Endothelial cell of umbilical vein (primary cell): ENCODE data around the gene SLC5A5. TPM values are rescaled to one million over a fixed set of nuclear protein-coding genes. Genes with fewer than 3 reads are reported as not detected.

Experiments
- BruUV-seq: library from RNA; stranded (reverse); fragments of 400-500 nt; replicated peaks from 2 replicates; lab custom pipeline; 2021; lab: Mats Ljungman, UMichigan
- CTCF ChIA-PET: fragments of 300-600, 350-600 bp; sonication (Branson Sonifier 250); formaldehyde crosslinking; loops from one replicate; lab custom pipeline; 2021; ENCODE audit warnings: antibody characterized with exemption, inconsistent platforms; lab: Charles Lee
- POLR2A ChIA-PET: fragments of 300-600, 350-600 bp; sonication (Branson Sonifier 250); formaldehyde crosslinking; loops from one replicate; lab custom pipeline; 2021; ENCODE audit warnings: antibody characterized with exemption, inconsistent platforms; lab: Charles Lee
- DNase-seq: peaks from one replicate; pipeline ENCODE4 v3.0.0-alpha.2; 2011; ENCODE audit warnings: low read depth, low spot score
- FAIRE-seq: peaks from 2 replicates; lab custom pipeline; 2011; peaks lifted over from hg19 to GRCh38; lab: Jason Lieb, UNC
- H2AFZ ChIP-seq: 2 replicates; pipeline ENCODE4 v1.6.0; 2012; ENCODE audit warnings: low read depth, low read length, control low read depth, inconsistent platforms
- H3K27ac ChIP-seq: 2 replicates; pipeline ENCODE4 v1.5.1; 2011; ENCODE audit warnings: low read depth, mild to moderate bottlenecking, control low read depth, low read length, moderate library complexity; ENCODE audit not compliant: insufficient read depth
- H3K27me3 ChIP-seq, 2 experiments: 2 replicates each; pipeline versions ENCODE4 v1.6.0 to v1.6.1; 2011; ENCODE audit warnings: low read length in 2 of 2, mixed read lengths in 1 of 2; ENCODE audit not compliant: control insufficient read depth in 2 of 2, insufficient read depth in 2 of 2
- H3K36me3 ChIP-seq, 2 experiments: 2 replicates in 1 of 2; 3 replicates in 1 of 2; pipeline ENCODE4 v1.5.1; 2011; ENCODE audit warnings: low read length in 2 of 2, mild to moderate bottlenecking in 1 of 2, moderate library complexity in 1 of 2; ENCODE audit not compliant: control insufficient read depth in 2 of 2, insufficient read depth in 2 of 2; ENCODE audit errors: extremely low read depth in 1 of 2
- H3K4me1 ChIP-seq: 3 replicates; pipeline ENCODE4 v1.5.1; 2011; ENCODE audit warnings: mild to moderate bottlenecking, low read length; ENCODE audit not compliant: control insufficient read depth, insufficient read depth; ENCODE audit errors: extremely low read depth
- H3K4me2 ChIP-seq: 2 replicates; pipeline ENCODE4 v1.6.1; 2011; ENCODE audit warnings: low read length, control low read depth, mixed read lengths; ENCODE audit not compliant: insufficient read depth
- H3K4me3 ChIP-seq, 3 experiments: fragments of 200-600 bp in 1 of 3; sonication (generic), shearing (Covaris generic) in 1 of 3; replicated peaks in 1 of 3; 2 replicates each; pipeline ENCODE4 v1.5.1; 2011 to 2016; ENCODE audit warnings: control low read depth in 3 of 3, low read length in 3 of 3, mild to moderate bottlenecking in 2 of 3, inconsistent platforms in 1 of 3, low read depth in 1 of 3, moderate library complexity in 1 of 3; ENCODE audit not compliant: insufficient read depth in 1 of 3
- H3K79me2 ChIP-seq: 2 replicates; pipeline ENCODE4 v1.6.0; 2012; ENCODE audit warnings: low read length, inconsistent platforms; ENCODE audit not compliant: control insufficient read depth, insufficient read depth
- H3K9ac ChIP-seq: replicated peaks from 2 replicates; pipeline ENCODE3; 2011; ENCODE audit warnings: low read length, control low read depth; ENCODE audit not compliant: insufficient read depth; ENCODE audit errors: extremely low read depth
- H3K9me1 ChIP-seq: replicated peaks from 3 replicates; pipeline ENCODE4 v1.6.0; 2011; ENCODE audit warnings: mild to moderate bottlenecking, low read length; ENCODE audit not compliant: control insufficient read depth, insufficient read depth; ENCODE audit errors: extremely low read depth
- H3K9me3 ChIP-seq: replicated peaks from 2 replicates; pipeline ENCODE4 v1.5.1; 2012; ENCODE audit warnings: low read length, inconsistent platforms; ENCODE audit not compliant: control insufficient read depth, insufficient read depth
- H4K20me1 ChIP-seq: replicated peaks from 2 replicates; pipeline ENCODE3; 2011; ENCODE audit warnings: mild to moderate bottlenecking, low read length; ENCODE audit not compliant: control insufficient read depth, insufficient read depth; ENCODE audit errors: extremely low read depth
- EZH2 ChIP-seq: IDR thresholded peaks from 2 replicates; pipeline ENCODE4 v1.6.1; 2012; ENCODE audit warnings: borderline replicate concordance, low read depth, mild to moderate bottlenecking, moderate library complexity, low read length, inconsistent platforms; ENCODE audit not compliant: severe bottlenecking
- FOS ChIP-seq: IDR thresholded peaks from 2 replicates; pipeline ENCODE4 v1.6.1; 2011; ENCODE audit warnings: mild to moderate bottlenecking, low read length, moderate library complexity, borderline replicate concordance; ENCODE audit not compliant: insufficient read depth
- GATA2 ChIP-seq: IDR thresholded peaks from 2 replicates; pipeline ENCODE4 v1.7.0; 2011; ENCODE audit warnings: low read depth, mild to moderate bottlenecking, moderate library complexity, mixed read lengths, low read length; ENCODE audit not compliant: insufficient read length, insufficient read depth
- JUN ChIP-seq: IDR thresholded peaks from 2 replicates; pipeline ENCODE4 v1.6.1; 2011; ENCODE audit warnings: borderline replicate concordance, low read depth; ENCODE audit not compliant: insufficient read length, insufficient read depth
- MYC ChIP-seq: IDR thresholded peaks from one replicate; pipeline ENCODE4 v1.6.1; 2011; ENCODE audit warnings: mild to moderate bottlenecking, low read depth, low read length
- POLR2A ChIP-seq: IDR thresholded peaks from 2 replicates; pipeline ENCODE4 v1.6.1; 2012; ENCODE audit warnings: low read depth, mild to moderate bottlenecking, control low read depth, low read length
- POLR2AphosphoS5 ChIP-seq: IDR thresholded peaks from 2 replicates; pipeline ENCODE4 v1.6.1; 2012; ENCODE audit warnings: low read depth, mild to moderate bottlenecking, control low read depth, low read length, moderate library complexity; ENCODE audit not compliant: insufficient read depth
- dilution Hi-C: fragments of 300-500 bp; cut with MboI; formaldehyde crosslinking; loops from one replicate; pipeline ENCODE4 v1.15.0; 2019; ENCODE audit warnings: low sequenced_read_pairs; ENCODE audit not compliant: extremely low pct_ligation_motif_present
- intact Hi-C: fragments of 100-400 bp; cut with micrococcal nuclease; formaldehyde crosslinking; loops from one replicate; pipeline ENCODE4 v1.10.0; 2022
- polyA plus RNA-seq, 4 experiments: library from polyadenylated mRNA; depleted of rRNA in 3 of 4; stranded (reverse) in 3 of 4; unstranded in 1 of 4; fragments of >200 nt; gene quantifications; 2 replicates each; pipeline versions ENCODE4 v1.2.1 to v1.2.3, GENCODE V29; 2011 to 2012; ENCODE audit warnings: missing spikeins in 1 of 4
- total RNA-seq: library from RNA; stranded (reverse); gene quantifications from 2 replicates; pipeline ENCODE4 v1.2.3, GENCODE V29; 2021
- TF ChIP-seq, protein P1 (sequence below), 2 donors: IDR thresholded peaks; 1 replicate in 1 of 2; 2 replicates in 1 of 2; pipeline ENCODE4 v1.5.1; 2011; ENCODE audit warnings: low read length in 2 of 2, mild to moderate bottlenecking in 2 of 2, moderate library complexity in 2 of 2, control low read depth in 1 of 2, inconsistent platforms in 1 of 2, low read depth in 1 of 2; ENCODE audit not compliant: insufficient read depth in 1 of 2; ENCODE audit errors: extremely low read depth in 1 of 2
- TF ChIP-seq, protein P2 (sequence below): IDR thresholded peaks from 2 replicates; pipeline ENCODE4 v1.6.1; 2011; ENCODE audit not compliant: insufficient read depth, insufficient read length

Gene SLC5A5
- total and polyA plus RNA-seq, 2 donors (not counting 3 experiments of a cell fraction or from before 2014, with no cell fraction given): not detected

DNA sequence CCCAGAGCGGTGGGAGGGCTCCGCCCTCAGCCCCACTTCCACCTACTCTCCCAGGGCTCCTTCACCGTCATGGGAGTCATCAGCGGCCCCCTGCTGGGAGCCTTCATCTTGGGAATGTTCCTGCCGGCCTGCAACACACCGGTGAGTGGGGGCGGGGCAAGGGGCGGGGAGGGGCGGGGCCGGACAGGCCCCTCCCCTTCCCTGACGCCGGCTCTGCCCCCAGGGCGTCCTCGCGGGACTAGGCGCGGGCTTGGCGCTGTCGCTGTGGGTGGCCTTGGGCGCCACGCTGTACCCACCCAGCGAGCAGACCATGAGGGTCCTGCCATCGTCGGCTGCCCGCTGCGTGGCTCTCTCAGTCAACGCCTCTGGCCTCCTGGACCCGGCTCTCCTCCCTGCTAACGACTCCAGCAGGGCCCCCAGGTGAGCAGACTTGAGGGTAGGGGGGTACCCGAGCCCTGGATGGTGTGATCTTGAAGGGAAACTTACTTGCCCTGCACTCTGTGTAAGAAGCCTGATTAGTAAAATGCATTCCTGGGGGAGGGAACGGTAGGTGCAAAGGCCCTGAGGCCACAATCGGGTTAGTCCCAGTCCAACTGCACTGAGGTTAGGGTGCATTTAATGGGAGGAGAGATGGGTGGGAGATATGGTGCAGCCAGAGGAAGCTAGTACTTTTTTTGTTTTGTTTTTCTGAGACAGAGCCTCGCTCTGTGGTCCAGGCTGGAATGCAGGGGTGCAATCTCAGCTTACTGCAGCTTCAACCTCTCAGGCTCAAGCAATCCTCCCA lies 12.1 kb downstream of the SLC5A5 start:
- Histone ChIP-seq H3K4me1 (no peaks in the 10 kb centered on the region), H3K36me3 (no peaks in the 10 kb centered on the region), H3K9me3 (no peaks in the 10 kb centered on the region), H4K20me1 (no peaks in the 10 kb centered on the region), H3K9ac (no peak overlapping the region), H2AFZ (no peak overlapping the region), H3K9me1 (no peaks in the 10 kb centered on the region), H3K79me2 (no peaks in the 10 kb centered on the region), H3K4me2 (no peak overlapping the region), H3K27me3 (no peaks in the 10 kb centered on the region), H3K27ac (no peak overlapping the region), H3K4me3 (no peak overlapping the region)
- CTCF ChIA-PET: no interaction called here
- DNase-seq (no peak), FAIRE-seq (no peak)
- dilution Hi-C loops: no loop called here
- POLR2A ChIA-PET: no interaction called here
- intact Hi-C loops: no loop called here
- TF ChIP-seq JUN (no peak), MYC (no peak), POLR2A (no peak), FOS (no peak), POLR2AphosphoS5 (no peak), GATA2 (no peak), EZH2 (no peak)
- TF ChIP-seq, protein P1, sequence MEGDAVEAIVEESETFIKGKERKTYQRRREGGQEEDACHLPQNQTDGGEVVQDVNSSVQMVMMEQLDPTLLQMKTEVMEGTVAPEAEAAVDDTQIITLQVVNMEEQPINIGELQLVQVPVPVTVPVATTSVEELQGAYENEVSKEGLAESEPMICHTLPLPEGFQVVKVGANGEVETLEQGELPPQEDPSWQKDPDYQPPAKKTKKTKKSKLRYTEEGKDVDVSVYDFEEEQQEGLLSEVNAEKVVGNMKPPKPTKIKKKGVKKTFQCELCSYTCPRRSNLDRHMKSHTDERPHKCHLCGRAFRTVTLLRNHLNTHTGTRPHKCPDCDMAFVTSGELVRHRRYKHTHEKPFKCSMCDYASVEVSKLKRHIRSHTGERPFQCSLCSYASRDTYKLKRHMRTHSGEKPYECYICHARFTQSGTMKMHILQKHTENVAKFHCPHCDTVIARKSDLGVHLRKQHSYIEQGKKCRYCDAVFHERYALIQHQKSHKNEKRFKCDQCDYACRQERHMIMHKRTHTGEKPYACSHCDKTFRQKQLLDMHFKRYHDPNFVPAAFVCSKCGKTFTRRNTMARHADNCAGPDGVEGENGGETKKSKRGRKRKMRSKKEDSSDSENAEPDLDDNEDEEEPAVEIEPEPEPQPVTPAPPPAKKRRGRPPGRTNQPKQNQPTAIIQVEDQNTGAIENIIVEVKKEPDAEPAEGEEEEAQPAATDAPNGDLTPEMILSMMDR (IDR thresholded peaks at IDR 0.05; ENCODE audit: extremely low read depth in 1 of 2, insufficient read depth in 1 of 2, low read depth in 1 of 2, low read length in 2 of 2): no peak
- TF ChIP-seq, protein P2, sequence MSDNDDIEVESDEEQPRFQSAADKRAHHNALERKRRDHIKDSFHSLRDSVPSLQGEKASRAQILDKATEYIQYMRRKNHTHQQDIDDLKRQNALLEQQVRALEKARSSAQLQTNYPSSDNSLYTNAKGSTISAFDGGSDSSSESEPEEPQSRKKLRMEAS: no peak
- BruUV-seq: no TSS peak
